ENCODE measurements around the gene DENND4A. TPM values are rescaled to one million over a fixed set of nuclear protein-coding genes. Genes with fewer than 3 reads are reported as not detected.

The DENND4A gene
- polyA plus RNA-seq, 1 experiment: 19.1 TPM

DNA sequence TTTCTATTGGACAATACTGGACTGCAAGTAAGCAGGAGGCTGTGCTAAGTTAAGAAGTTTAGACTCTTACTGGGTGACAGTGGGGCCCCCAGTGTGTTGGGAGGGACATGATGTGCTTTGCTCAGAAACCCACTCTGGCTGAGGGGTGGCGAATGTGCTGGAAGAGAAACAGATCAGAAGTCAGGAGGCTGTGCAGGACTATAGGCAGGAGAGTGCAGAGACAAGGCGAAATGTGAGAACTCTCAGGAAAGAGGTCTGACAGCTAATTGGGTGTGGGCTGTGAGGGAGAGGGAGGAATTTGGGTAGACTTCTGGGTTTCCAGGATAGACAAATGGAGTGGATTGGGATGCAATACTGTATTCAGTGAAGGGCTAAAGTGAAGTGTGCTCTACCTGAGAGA is 158.3 kb downstream of the DENND4A start:
- POLR2A ChIA-PET: no interaction called here
- no peak overlapping the region for H3K4me3 ChIP-seq (ENCODE audit: low read depth, low read length)
- CTCF ChIA-PET: no interaction called here
- no peaks in the 10 kb centered on the region for H3K27me3 ChIP-seq (ENCODE audit: control insufficient read depth, insufficient read depth, low read length)
- no peaks in the 10 kb centered on the region for H3K9me3 ChIP-seq (ENCODE audit: control insufficient read depth, insufficient read depth, low read length)
- TF ChIP-seq, protein P1, sequence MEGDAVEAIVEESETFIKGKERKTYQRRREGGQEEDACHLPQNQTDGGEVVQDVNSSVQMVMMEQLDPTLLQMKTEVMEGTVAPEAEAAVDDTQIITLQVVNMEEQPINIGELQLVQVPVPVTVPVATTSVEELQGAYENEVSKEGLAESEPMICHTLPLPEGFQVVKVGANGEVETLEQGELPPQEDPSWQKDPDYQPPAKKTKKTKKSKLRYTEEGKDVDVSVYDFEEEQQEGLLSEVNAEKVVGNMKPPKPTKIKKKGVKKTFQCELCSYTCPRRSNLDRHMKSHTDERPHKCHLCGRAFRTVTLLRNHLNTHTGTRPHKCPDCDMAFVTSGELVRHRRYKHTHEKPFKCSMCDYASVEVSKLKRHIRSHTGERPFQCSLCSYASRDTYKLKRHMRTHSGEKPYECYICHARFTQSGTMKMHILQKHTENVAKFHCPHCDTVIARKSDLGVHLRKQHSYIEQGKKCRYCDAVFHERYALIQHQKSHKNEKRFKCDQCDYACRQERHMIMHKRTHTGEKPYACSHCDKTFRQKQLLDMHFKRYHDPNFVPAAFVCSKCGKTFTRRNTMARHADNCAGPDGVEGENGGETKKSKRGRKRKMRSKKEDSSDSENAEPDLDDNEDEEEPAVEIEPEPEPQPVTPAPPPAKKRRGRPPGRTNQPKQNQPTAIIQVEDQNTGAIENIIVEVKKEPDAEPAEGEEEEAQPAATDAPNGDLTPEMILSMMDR (IDR thresholded peaks at IDR 0.05; ENCODE audit: low read depth, low read length): no peak
- H3K27ac ChIP-seq (ENCODE audit: low read depth, low read length): no peak overlapping the region
- DNase-seq (ENCODE audit: low read depth, low spot score): no peak

DNA sequence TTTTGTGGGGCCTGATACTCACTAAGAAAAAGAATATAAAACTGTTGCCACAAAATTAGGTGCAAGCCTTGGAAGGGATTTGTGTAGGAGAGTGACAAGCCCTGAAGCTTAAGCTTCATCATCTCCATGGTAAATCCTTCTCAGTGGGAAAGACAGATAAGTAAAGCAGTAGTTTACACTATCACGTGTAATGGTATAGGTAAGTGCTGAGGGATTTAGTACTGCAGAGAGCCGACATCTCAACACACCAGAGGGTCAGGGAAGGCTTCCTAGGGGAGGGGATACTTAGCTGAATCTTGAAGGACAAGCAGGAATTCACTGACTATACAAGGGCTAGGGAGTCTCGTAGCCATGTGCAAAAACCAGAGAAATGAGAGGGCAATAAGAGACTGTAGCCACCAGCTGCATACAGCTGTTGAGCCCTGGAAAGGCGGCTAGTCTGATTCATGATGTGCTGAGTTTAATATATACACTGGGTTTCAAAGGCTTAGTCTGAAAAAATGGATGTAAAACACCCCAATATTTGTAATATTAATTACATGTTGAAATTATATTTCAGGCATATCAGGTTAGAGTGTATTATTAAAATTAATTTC is 159.2 kb downstream of the DENND4A start:
- POLR2A ChIA-PET: interaction anchor here (0.6 to 1.0 kb wide), 3 partner anchors 15 to 224 kb away, joined by 3 to 7 read pairs (median 4); partner anchors contain the start of gene INTS14
- H3K27ac ChIP-seq (ENCODE audit: low read depth, low read length): no peak overlapping the region
- peak; percentile 43 for DNase-seq (ENCODE audit: low read depth, low spot score)
- CTCF ChIA-PET: no interaction called here
- no peaks in the 10 kb centered on the region for H3K27me3 ChIP-seq (ENCODE audit: control insufficient read depth, insufficient read depth, low read length)
- TF ChIP-seq, protein P1 (IDR thresholded peaks at IDR 0.05; ENCODE audit: low read depth, low read length): no peak
- H3K9me3 ChIP-seq (ENCODE audit: control insufficient read depth, insufficient read depth, low read length): no peaks in the 10 kb centered on the region
- no peak overlapping the region for H3K4me3 ChIP-seq (ENCODE audit: low read depth, low read length)

DNA sequence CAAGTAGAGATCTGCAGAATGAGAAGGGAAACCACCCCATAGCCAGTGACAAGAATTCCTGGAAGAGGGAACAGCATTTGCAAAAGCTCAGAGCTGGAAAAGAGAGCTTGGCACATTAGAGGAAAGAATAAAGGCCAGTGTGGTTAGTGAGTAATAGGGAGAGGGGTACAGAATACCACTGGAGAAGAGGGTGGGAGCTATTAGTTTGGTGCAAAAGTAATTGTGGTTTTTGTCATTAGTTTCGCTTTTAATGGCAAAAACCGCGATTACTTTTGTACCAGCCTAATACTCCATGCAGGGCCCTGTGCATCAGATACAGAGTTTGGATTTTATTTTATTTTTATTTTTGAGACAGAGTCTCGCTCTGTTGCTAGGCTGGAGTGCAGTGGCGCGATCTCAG is 160.6 kb downstream of the DENND4A start:
- Histone ChIP-seq H3K27me3 (ENCODE audit: control insufficient read depth, insufficient read depth, low read length) (no peaks in the 10 kb centered on the region), H3K27ac (ENCODE audit: low read depth, low read length) (no peak overlapping the region), H3K9me3 (ENCODE audit: control insufficient read depth, insufficient read depth, low read length) (no peaks in the 10 kb centered on the region), H3K4me3 (ENCODE audit: low read depth, low read length) (no peak overlapping the region)
- TF ChIP-seq, protein P1 (IDR thresholded peaks at IDR 0.05; ENCODE audit: low read depth, low read length): no peak
- DNase-seq (ENCODE audit: low read depth, low spot score): no peak
- CTCF ChIA-PET: no interaction called here
- POLR2A ChIA-PET: no interaction called here

DNA sequence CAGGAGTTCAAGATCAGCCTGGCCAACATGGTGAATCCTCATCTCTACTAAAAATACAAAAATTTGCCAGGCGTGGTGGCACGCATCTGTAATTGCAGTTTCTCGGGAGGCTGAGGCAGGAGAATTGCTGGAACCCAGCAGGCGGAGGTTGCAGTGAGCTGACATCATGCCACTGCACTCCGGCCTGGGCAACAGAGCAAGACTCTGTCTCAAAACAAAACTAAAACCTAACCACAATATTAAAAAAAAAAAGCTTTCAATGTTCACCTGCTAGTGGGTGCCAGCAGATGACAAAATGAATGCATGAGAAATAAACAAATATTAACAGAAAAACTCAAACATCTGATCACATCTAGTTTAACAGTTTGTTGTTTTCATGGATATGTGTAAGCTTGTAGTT is 161.3 kb downstream of the DENND4A start:
- Histone ChIP-seq H3K4me3 (ENCODE audit: low read depth, low read length) (no peak overlapping the region), H3K9me3 (ENCODE audit: control insufficient read depth, insufficient read depth, low read length) (no peaks in the 10 kb centered on the region), H3K27me3 (ENCODE audit: control insufficient read depth, insufficient read depth, low read length) (no peaks in the 10 kb centered on the region), H3K27ac (ENCODE audit: low read depth, low read length) (no peak overlapping the region)
- TF ChIP-seq, protein P1 (IDR thresholded peaks at IDR 0.05; ENCODE audit: low read depth, low read length): no peak
- ChIA-PET CTCF (no interaction called here), POLR2A (no interaction called here)
- DNase-seq (ENCODE audit: low read depth, low spot score): no peak

DNA sequence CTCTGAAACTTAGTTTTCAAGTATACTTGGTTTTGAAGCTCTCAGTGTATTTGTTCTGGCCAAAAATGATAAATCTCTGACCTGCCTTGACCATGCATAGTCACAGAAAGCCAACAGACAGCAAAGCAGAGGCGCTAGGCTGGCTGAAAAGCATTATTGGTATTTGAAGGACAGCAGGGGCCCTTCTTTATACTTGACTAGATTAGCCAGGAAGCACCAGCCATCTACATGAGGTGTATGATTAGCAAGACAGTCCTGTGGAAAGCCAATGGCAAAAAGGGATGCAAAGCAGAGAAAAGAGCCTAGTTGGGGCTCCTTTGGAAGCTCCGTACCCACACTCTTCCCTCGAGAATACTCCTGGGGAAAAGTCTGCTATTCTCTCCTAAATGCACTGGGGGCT is 162.5 kb downstream of the DENND4A start:
- TF ChIP-seq, protein P1 (IDR thresholded peaks at IDR 0.05; ENCODE audit: low read depth, low read length): no peak
- no peak for DNase-seq (ENCODE audit: low read depth, low spot score)
- CTCF ChIA-PET: interaction anchor here (1.6 to 3.0 kb wide), 2 partner anchors 9 to 18 kb away, joined by 9 to 16 read pairs; partner anchors contain the start of gene INTS14
- POLR2A ChIA-PET: no interaction called here
- H3K4me3 ChIP-seq (ENCODE audit: low read depth, low read length): no peak overlapping the region
- H3K9me3 ChIP-seq (ENCODE audit: control insufficient read depth, insufficient read depth, low read length): no peaks in the 10 kb centered on the region
- H3K27me3 ChIP-seq (ENCODE audit: control insufficient read depth, insufficient read depth, low read length): no peaks in the 10 kb centered on the region
- H3K27ac ChIP-seq (ENCODE audit: low read depth, low read length): no peak overlapping the region

Data from AG04450 (cell line).